ENCODE measurements around the gene AMBP. TPM values are rescaled to one million over a fixed set of nuclear protein-coding genes. Genes with fewer than 3 reads are reported as not detected.

The AMBP gene
- total RNA-seq, 1 donor from 2014 or later: 0.40 TPM

DNA sequence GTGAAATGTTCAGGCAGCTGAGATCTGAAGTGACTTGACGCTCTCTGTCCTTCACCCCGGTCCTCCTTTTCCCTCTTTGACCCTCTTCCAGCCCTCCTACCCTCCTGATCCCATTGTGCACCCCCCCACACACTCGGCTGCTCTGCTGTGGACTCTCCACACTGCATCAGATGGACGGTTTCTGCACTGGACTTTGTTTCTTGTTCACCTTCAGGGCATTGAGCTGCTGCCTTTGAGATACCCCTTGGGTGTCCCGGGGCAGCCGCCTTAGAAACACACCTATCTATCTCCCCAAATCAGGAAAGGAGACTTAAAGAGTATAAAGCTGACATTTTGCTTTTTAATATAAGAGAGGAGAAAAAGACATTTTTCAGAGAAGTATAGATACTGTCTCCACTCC is 27.5 kb downstream of the AMBP start:
- no peaks in the 10 kb centered on the region for H3K4me1 Mint-ChIP-seq
- TF ChIP-seq, protein P1, sequence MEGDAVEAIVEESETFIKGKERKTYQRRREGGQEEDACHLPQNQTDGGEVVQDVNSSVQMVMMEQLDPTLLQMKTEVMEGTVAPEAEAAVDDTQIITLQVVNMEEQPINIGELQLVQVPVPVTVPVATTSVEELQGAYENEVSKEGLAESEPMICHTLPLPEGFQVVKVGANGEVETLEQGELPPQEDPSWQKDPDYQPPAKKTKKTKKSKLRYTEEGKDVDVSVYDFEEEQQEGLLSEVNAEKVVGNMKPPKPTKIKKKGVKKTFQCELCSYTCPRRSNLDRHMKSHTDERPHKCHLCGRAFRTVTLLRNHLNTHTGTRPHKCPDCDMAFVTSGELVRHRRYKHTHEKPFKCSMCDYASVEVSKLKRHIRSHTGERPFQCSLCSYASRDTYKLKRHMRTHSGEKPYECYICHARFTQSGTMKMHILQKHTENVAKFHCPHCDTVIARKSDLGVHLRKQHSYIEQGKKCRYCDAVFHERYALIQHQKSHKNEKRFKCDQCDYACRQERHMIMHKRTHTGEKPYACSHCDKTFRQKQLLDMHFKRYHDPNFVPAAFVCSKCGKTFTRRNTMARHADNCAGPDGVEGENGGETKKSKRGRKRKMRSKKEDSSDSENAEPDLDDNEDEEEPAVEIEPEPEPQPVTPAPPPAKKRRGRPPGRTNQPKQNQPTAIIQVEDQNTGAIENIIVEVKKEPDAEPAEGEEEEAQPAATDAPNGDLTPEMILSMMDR (conservative IDR thresholded peaks at IDR 0.05): no peak
- H3K36me3 Mint-ChIP-seq (ENCODE audit: low read depth): peaks cover 39% of the 10 kb centered on the region
- H3K27me3 Mint-ChIP-seq (ENCODE audit: low read depth): no peaks in the 10 kb centered on the region
- no peak overlapping the region for H3K27ac Mint-ChIP-seq (ENCODE audit: unreplicated experiment)
- no peaks in the 10 kb centered on the region for H3K9me3 Mint-ChIP-seq
- DNase-seq (ENCODE audit: low read depth, low spot score): no peak
- no peak overlapping the region for H3K4me3 Mint-ChIP-seq

- Mint-ChIP-seq H3K27me3 (ENCODE audit: low read depth) (no peaks in the 10 kb centered on the region), H3K4me1 (no peaks in the 10 kb centered on the region), H3K9me3 (no peaks in the 10 kb centered on the region), H3K27ac (ENCODE audit: unreplicated experiment) (no peak overlapping the region), H3K36me3 (ENCODE audit: low read depth) (peaks cover 43% of the 10 kb centered on the region), H3K4me3 (no peak overlapping the region)
- no peak for DNase-seq (ENCODE audit: low read depth, low spot score)
- TF ChIP-seq, protein P1 (conservative IDR thresholded peaks at IDR 0.05): no peak
These were observed 27.9 kb downstream of the AMBP start for GRCh38 chr9:114050226-114050568.

- no peak for DNase-seq (ENCODE audit: low read depth, low spot score)
- no peaks in the 10 kb centered on the region for H3K27me3 Mint-ChIP-seq (ENCODE audit: low read depth)
- H3K4me1 Mint-ChIP-seq: no peaks in the 10 kb centered on the region
- H3K9me3 Mint-ChIP-seq: no peaks in the 10 kb centered on the region
- H3K27ac Mint-ChIP-seq (ENCODE audit: unreplicated experiment): no peak overlapping the region
- no peak overlapping the region for H3K4me3 Mint-ChIP-seq
- TF ChIP-seq, protein P1 (conservative IDR thresholded peaks at IDR 0.05): no peak
- H3K36me3 Mint-ChIP-seq (ENCODE audit: low read depth): peaks cover 45% of the 10 kb centered on the region
These were observed 28.5 kb downstream of the AMBP start for GRCh38 chr9:114049441-114050225.

DNA sequence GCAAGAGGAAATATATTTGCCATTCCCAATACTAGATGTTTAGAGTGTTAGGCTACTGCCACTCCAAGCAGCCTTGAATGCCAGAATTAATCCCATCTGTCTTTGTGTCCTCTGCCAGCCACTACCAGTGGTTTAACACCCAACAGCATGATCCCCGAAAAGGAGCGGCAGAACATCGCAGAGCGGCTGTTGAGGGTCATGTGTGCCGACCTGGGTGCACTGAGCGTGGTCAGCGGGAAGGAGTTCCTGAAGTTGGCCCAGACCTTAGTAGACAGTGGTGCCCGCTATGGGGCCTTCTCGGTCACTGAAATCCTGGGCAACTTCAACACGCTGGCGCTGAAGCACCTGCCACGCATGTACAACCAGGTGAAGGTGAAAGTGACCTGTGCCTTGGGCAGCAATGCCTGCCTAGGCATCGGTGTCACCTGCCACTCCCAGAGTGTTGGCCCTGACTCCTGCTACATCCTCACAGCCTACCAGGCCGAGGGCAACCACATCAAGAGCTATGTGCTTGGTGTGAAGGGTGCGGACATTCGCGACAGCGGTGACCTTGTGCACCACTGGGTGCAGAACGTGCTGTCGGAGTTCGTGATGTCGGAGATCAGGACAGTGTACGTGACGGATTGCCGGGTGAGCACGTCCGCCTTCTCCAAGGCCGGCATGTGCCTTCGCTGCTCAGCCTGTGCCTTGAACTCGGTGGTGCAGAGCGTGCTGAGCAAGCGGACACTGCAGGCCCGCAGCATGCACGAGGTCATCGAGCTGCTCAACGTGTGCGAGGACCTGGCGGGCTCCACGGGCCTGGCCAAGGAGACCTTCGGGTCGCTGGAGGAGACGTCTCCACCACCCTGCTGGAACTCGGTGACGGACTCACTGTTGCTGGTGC is 29.3 kb downstream of the AMBP start:
- no peak overlapping the region for H3K27ac Mint-ChIP-seq (ENCODE audit: unreplicated experiment)
- H3K27me3 Mint-ChIP-seq (ENCODE audit: low read depth): no peaks in the 10 kb centered on the region
- DNase-seq (ENCODE audit: low read depth, low spot score): no peak
- no peaks in the 10 kb centered on the region for H3K9me3 Mint-ChIP-seq
- no peaks in the 10 kb centered on the region for H3K4me1 Mint-ChIP-seq
- TF ChIP-seq, protein P1 (conservative IDR thresholded peaks at IDR 0.05): no peak
- H3K4me3 Mint-ChIP-seq: no peak overlapping the region
- peaks cover 51% of the 10 kb centered on the region for H3K36me3 Mint-ChIP-seq (ENCODE audit: low read depth)

DNA sequence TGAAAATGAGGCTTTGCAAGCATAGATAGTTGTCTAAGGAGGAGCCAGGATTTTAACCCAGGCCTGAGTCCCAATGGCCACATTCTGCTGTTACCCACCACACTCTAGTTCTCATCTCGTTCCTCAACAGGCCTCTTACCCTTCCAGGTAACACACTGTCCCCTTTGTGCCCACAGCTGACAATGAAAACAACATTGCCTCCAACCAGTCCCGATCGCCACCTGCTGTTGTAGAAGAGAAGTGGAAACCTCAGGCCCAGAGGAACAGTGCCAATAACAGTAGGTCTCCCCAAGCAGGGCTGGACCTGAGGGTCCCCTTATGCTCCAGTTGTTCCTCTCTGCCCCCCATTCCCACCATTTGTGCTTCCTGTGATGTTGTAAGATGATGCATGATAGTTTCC is 30.4 kb downstream of the AMBP start:
- Mint-ChIP-seq H3K4me3 (no peak overlapping the region), H3K9me3 (no peaks in the 10 kb centered on the region), H3K27me3 (ENCODE audit: low read depth) (no peaks in the 10 kb centered on the region), H3K4me1 (no peaks in the 10 kb centered on the region), H3K36me3 (ENCODE audit: low read depth) (peaks cover 56% of the 10 kb centered on the region), H3K27ac (ENCODE audit: unreplicated experiment) (no peak overlapping the region)
- DNase-seq (ENCODE audit: low read depth, low spot score): no peak
- TF ChIP-seq, protein P1 (conservative IDR thresholded peaks at IDR 0.05): peak; percentile 48

All from neural crest cell (in vitro differentiated cells).